Adipose tissue (tissue), 3 donors: ENCODE data around the gene FGF14. TPM values are rescaled to one million over a fixed set of nuclear protein-coding genes. Genes with fewer than 3 reads are reported as not detected.

Experiments used
- H3K27ac ChIP-seq: one replicate; pipeline ENCODE4 v1.5.1; 2013; ENCODE audit warnings: low read depth, low read length
- WGBS, 3 donors: extraction: QIAGEN DNeasy Blood & Tissue Kit; methylation state at CpG; one replicate each; pipeline ENCODE4 v1.1.7; 2013; 5-methylcytosine and 5-hydroxymethylcytosine counted together
- polyA plus RNA-seq, 3 donors: library from polyadenylated mRNA; stranded (reverse); fragments of 200-250 nt; gene quantifications; one replicate each; pipeline ENCODE4 v1.2.3, GENCODE V29; 2013
- donor health status: healthy with polysubstance abuse.
- donor health status: Bipolar disorder and iron deficiency.
- donor health status: healthy.

The FGF14 gene
- polyA plus RNA-seq, 3 donors: 0.39 to 0.56 (median 0.44) TPM

GRCh38 chr13:101767131-101767530, 634.7 kb downstream of the FGF14 start:
- WGBS, 3 donors: 77 to 80% (median 78%) methylated on average over 4 of the region's 4 CpGs
- no peak overlapping the region for H3K27ac ChIP-seq

- H3K27ac ChIP-seq: no peak overlapping the region
- 33 to 57% (median 48%) methylated on average over 1 of the region's 1 CpG for WGBS, 3 donors
Observed at GRCh38 chr13:101763191-101763590, 638.7 kb downstream of the FGF14 start.

- H3K27ac ChIP-seq: no peak overlapping the region
- WGBS, 3 donors: 8 to 17% (median 8%) methylated on average over 1 of the region's 1 CpG
Observed at GRCh38 chr13:101757446-101758039, 644.3 kb downstream of the FGF14 start.

- 26 to 78% (median 77%) methylated on average over 6 of the region's 6 CpGs for WGBS, 3 donors
- H3K27ac ChIP-seq: no peak overlapping the region
Observed at GRCh38 chr13:101755228-101755887, 646.5 kb downstream of the FGF14 start.

GRCh38 chr13:101752432-101752831, 649.4 kb downstream of the FGF14 start:
- no peak overlapping the region for H3K27ac ChIP-seq
- 86 to 89% (median 87%) methylated on average over 3 of the region's 3 CpGs for WGBS, 3 donors

- whole genome bisulfite sequencing, 3 donors: 5 to 10% (median 8%) methylated on average over 3 of the region's 3 CpGs
- no peak overlapping the region for H3K27ac ChIP-seq
Observed at GRCh38 chr13:101751488-101751887, 650.4 kb downstream of the FGF14 start.

GRCh38 chr13:101749584-101749983, 652.3 kb downstream of the FGF14 start:
- 75 to 95% (median 86%) methylated on average over 1 of the region's 1 CpG for WGBS, 3 donors

GRCh38 chr13:101747039-101747438, 654.8 kb downstream of the FGF14 start:
- 21 to 100% (median 91%) methylated on average over 1 of the region's 1 CpG for WGBS, 3 donors
- no peak overlapping the region for H3K27ac ChIP-seq

More at GRCh38 chr13:101749584-101749983, 652.3 kb downstream of the FGF14 start:
- no peak overlapping the region for H3K27ac ChIP-seq

GRCh38 chr13:101746513-101746912, 655.3 kb downstream of the FGF14 start:
- WGBS, 3 donors: 79 to 91% (median 88%) methylated on average over 2 of the region's 2 CpGs
- no peak overlapping the region for H3K27ac ChIP-seq

- H3K27ac ChIP-seq: no peak overlapping the region
- 61 to 80% (median 78%) methylated on average over 9 of the region's 9 CpGs for WGBS, 3 donors
Observed at GRCh38 chr13:101739382-101740178, 662.3 kb downstream of the FGF14 start.

- WGBS, 3 donors: 62 to 88% (median 79%) methylated on average over 2 of the region's 2 CpGs
- no peak overlapping the region for H3K27ac ChIP-seq
Observed at GRCh38 chr13:101738336-101738735, 663.5 kb downstream of the FGF14 start.

GRCh38 chr13:101736566-101736965, 665.3 kb downstream of the FGF14 start:
- H3K27ac ChIP-seq: no peak overlapping the region
- 49 to 66% (median 63%) methylated on average over 3 of the region's 3 CpGs for WGBS, 3 donors

- no peak overlapping the region for H3K27ac ChIP-seq
- WGBS, 3 donors: 67 to 83% (median 79%) methylated on average over 3 of the region's 3 CpGs
Observed at GRCh38 chr13:101730420-101731000, 671.3 kb downstream of the FGF14 start.

- no peak overlapping the region for H3K27ac ChIP-seq
- WGBS, 3 donors: 66 to 77% (median 74%) methylated on average over 3 of the region's 3 CpGs
Observed at GRCh38 chr13:101728615-101729014, 673.2 kb downstream of the FGF14 start.

GRCh38 chr13:101728021-101728420, 673.8 kb downstream of the FGF14 start:
- no peak overlapping the region for H3K27ac ChIP-seq

GRCh38 chr13:101727118-101727517, 674.7 kb downstream of the FGF14 start:
- 41 to 53% (median 46%) methylated on average over 1 of the region's 1 CpG for WGBS, 3 donors
- no peak overlapping the region for H3K27ac ChIP-seq

GRCh38 chr13:101726681-101727080, 675.2 kb downstream of the FGF14 start:
- WGBS, 3 donors: 61 to 75% (median 69%) methylated on average over 2 of the region's 2 CpGs
- no peak overlapping the region for H3K27ac ChIP-seq

- WGBS, 3 donors: 79 to 83% (median 82%) methylated on average over 3 of the region's 3 CpGs
- no peak overlapping the region for H3K27ac ChIP-seq
Observed at GRCh38 chr13:101718496-101718895, 683.4 kb downstream of the FGF14 start.

GRCh38 chr13:101717353-101717752, 684.5 kb downstream of the FGF14 start:
- no peak overlapping the region for H3K27ac ChIP-seq
- 84 to 92% (median 90%) methylated on average over 10 of the region's 10 CpGs for WGBS, 3 donors
